Tibial nerve (tissue), 4 donors: ENCODE results near the gene KAT7.

Source experiments
- CTCF ChIP-seq, 5 experiments: fragments of 200-600 bp in 3 of 5; fragments of 450-650 bp in 2 of 5; sonication (generic) in 3 of 5; IDR thresholded peaks; one replicate each; pipeline ENCODE4 v1.5.1; 2016 to 2019; ENCODE audit warnings: antibody characterized with exemption in 5 of 5, mild to moderate bottlenecking in 3 of 5, moderate library complexity in 2 of 5
- EP300 ChIP-seq, 2 donors: sonication (generic); formaldehyde crosslinking; IDR thresholded peaks; one replicate each; pipeline ENCODE4 v1.6.1; 2017; ENCODE audit warnings: antibody characterized with exemption in 2 of 2, mild to moderate bottlenecking in 1 of 2
- POLR2A ChIP-seq, 2 donors: fragments of 450-650 bp; IDR thresholded peaks; one replicate each; pipeline ENCODE4 v1.6.1; 2017; ENCODE audit warnings: antibody characterized with exemption in 2 of 2, mild to moderate bottlenecking in 2 of 2, moderate library complexity in 2 of 2

GRCh38 chr17:49819651-49820050 lies 31.2 kb downstream of the KAT7 start:
- TF ChIP-seq CTCF (IDR thresholded peaks at IDR 0.05) (no peak), POLR2A (IDR thresholded peaks at IDR 0.05) (no peak), EP300 (IDR thresholded peaks at IDR 0.05) (no peak)
